HCT116 (cell line): ENCODE data around the gene GPR101.

ENCODE experiments used
- CEBPB ChIP-seq: IDR thresholded peaks from 2 replicates; pipeline ENCODE4 v1.6.1; 2012; ENCODE audit warnings: low read depth
- CTCF ChIP-seq, 3 experiments: fragments of 200-600 bp in 1 of 3; sonication (generic) in 1 of 3; IDR thresholded peaks in 2 of 3; conservative IDR thresholded peaks in 1 of 3; 2 replicates each; pipeline ENCODE4 v1.5.1; 2012 to 2017; ENCODE audit warnings: low read depth in 2 of 3, low read length in 2 of 3, antibody characterized with exemption in 1 of 3, borderline replicate concordance in 1 of 3, control low read depth in 1 of 3, mild to moderate bottlenecking in 1 of 3, mixed read lengths in 1 of 3, mixed run types in 1 of 3, moderate library complexity in 1 of 3; ENCODE audit not compliant: insufficient read depth in 1 of 3
- EZH2 ChIP-seq: fragments of 200-600 bp; sonication (generic); IDR thresholded peaks from 2 replicates; pipeline ENCODE4 v1.6.1; 2017; ENCODE audit warnings: antibody characterized with exemption, mixed run types
- FOSL1 ChIP-seq: IDR thresholded peaks from 2 replicates; pipeline ENCODE4 v1.6.1; 2012; ENCODE audit warnings: low read depth
- POLR2A ChIP-seq: IDR thresholded peaks from 2 replicates; pipeline ENCODE4 v1.7.0; 2011; ENCODE audit warnings: borderline replicate concordance; ENCODE audit not compliant: insufficient read depth, insufficient read length; ENCODE audit errors: extremely low read depth
- POLR2AphosphoS5 ChIP-seq: IDR thresholded peaks from 2 replicates; pipeline ENCODE4 v1.6.1; 2011; ENCODE audit warnings: mild to moderate bottlenecking, low read depth, low read length, moderate library complexity
- SP1 ChIP-seq: IDR thresholded peaks from 2 replicates; pipeline ENCODE4 v1.6.1; 2012; ENCODE audit warnings: low read depth
- YY1 ChIP-seq: IDR thresholded peaks from 2 replicates; pipeline ENCODE4 v1.6.1; 2011; ENCODE audit warnings: low read length, low read depth, moderate library complexity, mild to moderate bottlenecking; ENCODE audit not compliant: insufficient replicate concordance; ENCODE audit errors: extremely low read depth
- TF ChIP-seq, protein P1 (sequence below): IDR thresholded peaks from 2 replicates; pipeline ENCODE4 v1.6.1; 2012
- TF ChIP-seq, protein P2 (sequence below): IDR thresholded peaks from 2 replicates; pipeline ENCODE4 v1.6.1; 2012; ENCODE audit warnings: low read depth
- TF ChIP-seq, protein P3 (sequence below): IDR thresholded peaks from 2 replicates; pipeline ENCODE4 v1.6.1; 2011; ENCODE audit warnings: mild to moderate bottlenecking, low read length, moderate library complexity; ENCODE audit not compliant: insufficient replicate concordance; ENCODE audit errors: extremely low read depth
- TF ChIP-seq, protein P4 (sequence below): IDR thresholded peaks from 2 replicates; pipeline ENCODE4 v1.6.1; 2012

GRCh38 chrX:137062915-137063617 is 29.3 kb upstream of the GPR101 start:
- TF ChIP-seq CTCF (IDR thresholded peaks at IDR 0.05 in 2 of 3, conservative IDR thresholded peaks at IDR 0.05 in 1 of 3; ENCODE audit: borderline replicate concordance in 1 of 3, insufficient read depth in 1 of 3, low read depth in 2 of 3, low read length in 2 of 3) = no peak
- no peak for TF ChIP-seq POLR2A
- TF ChIP-seq, protein P1, sequence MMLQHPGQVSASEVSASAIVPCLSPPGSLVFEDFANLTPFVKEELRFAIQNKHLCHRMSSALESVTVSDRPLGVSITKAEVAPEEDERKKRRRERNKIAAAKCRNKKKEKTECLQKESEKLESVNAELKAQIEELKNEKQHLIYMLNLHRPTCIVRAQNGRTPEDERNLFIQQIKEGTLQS = no peak
- no peak for TF ChIP-seq EZH2
- TF ChIP-seq FOSL1 = no peak
- TF ChIP-seq SP1 = no peak
- TF ChIP-seq, protein P2, sequence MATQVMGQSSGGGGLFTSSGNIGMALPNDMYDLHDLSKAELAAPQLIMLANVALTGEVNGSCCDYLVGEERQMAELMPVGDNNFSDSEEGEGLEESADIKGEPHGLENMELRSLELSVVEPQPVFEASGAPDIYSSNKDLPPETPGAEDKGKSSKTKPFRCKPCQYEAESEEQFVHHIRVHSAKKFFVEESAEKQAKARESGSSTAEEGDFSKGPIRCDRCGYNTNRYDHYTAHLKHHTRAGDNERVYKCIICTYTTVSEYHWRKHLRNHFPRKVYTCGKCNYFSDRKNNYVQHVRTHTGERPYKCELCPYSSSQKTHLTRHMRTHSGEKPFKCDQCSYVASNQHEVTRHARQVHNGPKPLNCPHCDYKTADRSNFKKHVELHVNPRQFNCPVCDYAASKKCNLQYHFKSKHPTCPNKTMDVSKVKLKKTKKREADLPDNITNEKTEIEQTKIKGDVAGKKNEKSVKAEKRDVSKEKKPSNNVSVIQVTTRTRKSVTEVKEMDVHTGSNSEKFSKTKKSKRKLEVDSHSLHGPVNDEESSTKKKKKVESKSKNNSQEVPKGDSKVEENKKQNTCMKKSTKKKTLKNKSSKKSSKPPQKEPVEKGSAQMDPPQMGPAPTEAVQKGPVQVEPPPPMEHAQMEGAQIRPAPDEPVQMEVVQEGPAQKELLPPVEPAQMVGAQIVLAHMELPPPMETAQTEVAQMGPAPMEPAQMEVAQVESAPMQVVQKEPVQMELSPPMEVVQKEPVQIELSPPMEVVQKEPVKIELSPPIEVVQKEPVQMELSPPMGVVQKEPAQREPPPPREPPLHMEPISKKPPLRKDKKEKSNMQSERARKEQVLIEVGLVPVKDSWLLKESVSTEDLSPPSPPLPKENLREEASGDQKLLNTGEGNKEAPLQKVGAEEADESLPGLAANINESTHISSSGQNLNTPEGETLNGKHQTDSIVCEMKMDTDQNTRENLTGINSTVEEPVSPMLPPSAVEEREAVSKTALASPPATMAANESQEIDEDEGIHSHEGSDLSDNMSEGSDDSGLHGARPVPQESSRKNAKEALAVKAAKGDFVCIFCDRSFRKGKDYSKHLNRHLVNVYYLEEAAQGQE = no peak
- no peak for TF ChIP-seq POLR2AphosphoS5
- no peak for TF ChIP-seq YY1
- TF ChIP-seq, protein P3, sequence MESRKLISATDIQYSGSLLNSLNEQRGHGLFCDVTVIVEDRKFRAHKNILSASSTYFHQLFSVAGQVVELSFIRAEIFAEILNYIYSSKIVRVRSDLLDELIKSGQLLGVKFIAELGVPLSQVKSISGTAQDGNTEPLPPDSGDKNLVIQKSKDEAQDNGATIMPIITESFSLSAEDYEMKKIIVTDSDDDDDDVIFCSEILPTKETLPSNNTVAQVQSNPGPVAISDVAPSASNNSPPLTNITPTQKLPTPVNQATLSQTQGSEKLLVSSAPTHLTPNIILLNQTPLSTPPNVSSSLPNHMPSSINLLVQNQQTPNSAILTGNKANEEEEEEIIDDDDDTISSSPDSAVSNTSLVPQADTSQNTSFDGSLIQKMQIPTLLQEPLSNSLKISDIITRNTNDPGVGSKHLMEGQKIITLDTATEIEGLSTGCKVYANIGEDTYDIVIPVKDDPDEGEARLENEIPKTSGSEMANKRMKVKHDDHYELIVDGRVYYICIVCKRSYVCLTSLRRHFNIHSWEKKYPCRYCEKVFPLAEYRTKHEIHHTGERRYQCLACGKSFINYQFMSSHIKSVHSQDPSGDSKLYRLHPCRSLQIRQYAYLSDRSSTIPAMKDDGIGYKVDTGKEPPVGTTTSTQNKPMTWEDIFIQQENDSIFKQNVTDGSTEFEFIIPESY = no peak
- TF ChIP-seq CEBPB = no peak
- TF ChIP-seq, protein P4, sequence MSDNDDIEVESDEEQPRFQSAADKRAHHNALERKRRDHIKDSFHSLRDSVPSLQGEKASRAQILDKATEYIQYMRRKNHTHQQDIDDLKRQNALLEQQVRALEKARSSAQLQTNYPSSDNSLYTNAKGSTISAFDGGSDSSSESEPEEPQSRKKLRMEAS = no peak
